Stomach (tissue), 4 donors: Measurements from ENCODE around the gene ADCY10.

ENCODE experiments used
- CTCF ChIP-seq, 7 experiments: fragments of 450-650 bp in 4 of 7; fragments of 200-600 bp in 3 of 7; sonication (generic) in 3 of 7; IDR thresholded peaks; one replicate each; pipeline ENCODE4 v1.5.1; 2016 to 2019; ENCODE audit warnings: antibody characterized with exemption in 7 of 7, control low read depth in 2 of 7, mild to moderate bottlenecking in 1 of 7
- POLR2A ChIP-seq, 4 donors: fragments of 450-650 bp; IDR thresholded peaks; one replicate each; pipeline ENCODE4 v1.6.1; 2016; ENCODE audit warnings: antibody characterized with exemption in 4 of 4, control low read depth in 2 of 4, mild to moderate bottlenecking in 1 of 4, moderate library complexity in 1 of 4
- POLR2AphosphoS5 ChIP-seq, 3 donors: sonication (generic); formaldehyde crosslinking; IDR thresholded peaks; one replicate each; pipeline ENCODE4 v1.6.1; 2016; ENCODE audit warnings: antibody characterized with exemption in 3 of 3

DNA sequence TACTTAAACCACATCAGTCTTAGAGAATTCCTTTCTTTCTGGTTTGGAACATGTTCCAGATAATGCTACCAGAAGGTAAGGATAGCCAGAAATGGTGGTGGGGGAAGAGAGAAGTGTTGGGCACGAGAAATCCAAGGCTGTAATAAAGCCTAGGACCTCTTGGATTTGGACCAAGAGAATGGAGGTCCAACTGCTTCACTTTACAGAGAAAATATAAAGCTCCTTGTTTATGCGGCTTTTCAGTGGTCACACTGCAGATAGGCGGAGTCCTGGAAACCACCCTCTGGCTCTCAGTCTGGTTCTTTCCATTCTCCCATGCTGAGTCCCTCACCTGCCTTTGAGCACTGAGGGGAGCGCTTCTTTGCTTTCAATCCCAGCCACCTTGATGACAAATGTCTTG lies 87.8 kb downstream of the ADCY10 start:
- TF ChIP-seq CTCF (IDR thresholded peaks at IDR 0.05) (no peak), POLR2AphosphoS5 (IDR thresholded peaks at IDR 0.05) (no peak), POLR2A (IDR thresholded peaks at IDR 0.05) (no peak)
